GM04503 (cell line): ENCODE data around the gene STEAP1B.
A peak's percentile ranks its signal among the peaks of the same experiment; 100 is the strongest.
"Not testable (repeated sequence)": the region's sequence is repeated elsewhere in the genome, so short reads cannot be mapped to it uniquely, and the experiment has no call there.

Experiments
- DNase-seq: peaks from one replicate; pipeline ENCODE4 v3.0.0-alpha.2; 2012; ENCODE audit warnings: low read depth

STEAP1B gene

DNA sequence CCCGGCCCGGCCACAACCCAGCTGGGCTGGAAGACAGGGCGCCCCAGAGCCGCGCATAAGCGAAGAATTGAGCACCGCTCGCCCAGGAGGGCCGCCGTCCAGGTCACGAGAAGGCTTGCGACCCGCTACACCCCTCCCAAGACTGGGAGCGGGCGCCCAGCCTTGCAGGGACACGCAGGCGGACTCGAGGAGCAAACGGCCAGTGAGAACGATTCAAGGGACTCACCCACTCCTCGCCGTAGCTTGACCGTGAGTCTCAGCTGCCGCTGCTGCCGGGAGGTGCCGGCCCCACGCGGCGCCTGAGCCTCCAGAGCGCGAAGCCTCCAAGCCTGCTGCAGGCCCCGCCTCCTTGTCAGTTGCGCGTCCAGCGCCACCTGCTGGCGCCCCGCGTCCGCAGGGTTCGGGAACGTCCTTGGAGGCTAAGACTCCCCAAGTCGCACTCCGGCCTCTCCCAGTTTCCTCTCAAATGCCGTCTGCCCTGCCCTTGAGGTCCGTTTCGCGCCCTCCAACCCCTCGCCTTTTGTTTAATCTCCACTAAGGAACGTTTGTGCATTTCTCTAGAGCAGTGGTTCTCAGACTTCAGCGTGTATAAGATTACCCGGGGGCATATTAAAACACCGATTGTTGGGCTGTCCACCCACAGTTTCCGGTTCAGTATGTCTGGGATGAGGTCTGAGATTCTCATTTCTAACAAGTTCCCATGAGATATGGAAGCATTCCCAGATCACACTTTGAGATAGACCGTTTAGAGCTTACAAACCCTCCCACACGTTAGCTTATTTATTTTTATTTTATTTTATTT is at the start of gene STEAP1B:
STEAP1B (minus strand) TSS at position 301 of the 802 bp plus-strand sequence. CDS start 5,333 bp downstream, outside the sequence.
- DNase-seq: not testable (repeated sequence)

DNA sequence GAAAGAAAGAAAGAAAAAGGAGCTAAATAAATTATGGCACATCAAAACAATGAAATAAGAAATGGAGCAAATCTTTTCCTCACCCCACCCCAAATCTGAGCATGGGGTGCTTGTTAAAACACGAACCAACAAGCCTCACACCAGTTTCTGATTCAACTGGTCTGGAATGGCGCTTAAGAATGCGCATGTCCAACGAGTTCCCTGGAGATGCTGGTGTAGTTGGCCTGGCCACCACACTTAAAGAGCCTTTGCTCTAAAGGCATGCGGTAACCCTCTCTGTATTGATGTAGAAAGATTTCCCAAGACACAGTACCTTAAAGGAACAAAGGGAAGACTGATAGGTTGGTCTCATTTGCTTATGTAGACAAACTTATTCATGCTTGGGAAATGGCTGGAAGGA is 49.1 kb upstream of the STEAP1B start:
- no peak for DNase-seq

DNA sequence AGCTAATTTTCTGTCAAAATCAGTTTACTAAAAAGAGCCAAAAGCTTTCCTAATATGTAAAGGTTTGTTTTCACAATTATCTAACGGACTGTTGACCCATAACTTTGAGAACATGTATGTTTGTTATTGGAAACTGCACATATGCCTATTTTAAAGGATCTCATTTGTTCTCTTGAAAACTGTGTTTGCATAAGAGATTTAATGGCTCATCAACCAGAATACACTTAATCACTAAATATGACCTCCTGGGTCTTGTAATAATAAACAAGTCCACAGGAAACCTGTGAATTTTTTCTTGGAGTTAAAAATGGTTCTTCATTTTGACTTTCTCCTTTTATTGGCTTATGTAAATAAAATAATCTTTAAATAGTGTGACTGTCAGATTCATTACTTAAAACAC is 48.3 kb upstream of the STEAP1B start:
- no peak for DNase-seq

DNA sequence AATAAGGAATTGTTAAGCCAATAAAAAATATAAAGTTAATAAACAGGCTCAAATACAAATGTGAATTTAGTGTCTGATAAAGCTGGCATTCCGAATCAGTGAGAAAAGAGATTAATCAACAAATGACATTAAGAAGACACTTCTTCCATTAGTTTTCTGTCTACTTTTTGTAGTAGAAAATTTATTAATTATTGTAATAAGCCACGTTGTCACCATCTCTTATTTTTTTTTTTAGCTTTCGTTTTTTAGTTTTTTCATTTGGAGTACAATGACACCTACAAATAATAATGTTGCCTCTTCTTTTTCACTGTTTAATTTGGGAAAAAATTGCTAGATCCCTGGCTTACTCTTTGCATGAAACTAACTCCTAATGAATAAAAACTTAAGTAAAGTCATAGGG is 46.8 kb upstream of the STEAP1B start:
- no peak for DNase-seq

DNA sequence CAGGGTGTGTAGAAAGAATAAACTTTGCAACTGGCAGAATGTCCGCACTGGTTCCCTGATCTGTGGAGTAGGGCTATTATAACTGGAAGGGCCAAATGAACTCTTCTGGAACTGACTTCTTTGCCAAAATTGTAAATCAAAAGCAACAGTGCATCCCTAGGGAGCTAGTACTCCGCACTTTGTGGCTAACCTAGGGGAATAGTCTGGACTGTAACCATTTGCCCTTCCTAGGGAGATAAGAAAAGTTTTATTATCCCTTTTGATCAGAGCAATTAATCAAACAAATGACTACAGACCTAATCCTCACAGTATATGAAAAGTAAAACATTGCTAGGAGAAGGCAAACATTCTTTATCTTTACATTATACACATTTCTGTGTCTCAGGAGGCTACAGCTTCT is 45.5 kb upstream of the STEAP1B start:
- no peak for DNase-seq

DNA sequence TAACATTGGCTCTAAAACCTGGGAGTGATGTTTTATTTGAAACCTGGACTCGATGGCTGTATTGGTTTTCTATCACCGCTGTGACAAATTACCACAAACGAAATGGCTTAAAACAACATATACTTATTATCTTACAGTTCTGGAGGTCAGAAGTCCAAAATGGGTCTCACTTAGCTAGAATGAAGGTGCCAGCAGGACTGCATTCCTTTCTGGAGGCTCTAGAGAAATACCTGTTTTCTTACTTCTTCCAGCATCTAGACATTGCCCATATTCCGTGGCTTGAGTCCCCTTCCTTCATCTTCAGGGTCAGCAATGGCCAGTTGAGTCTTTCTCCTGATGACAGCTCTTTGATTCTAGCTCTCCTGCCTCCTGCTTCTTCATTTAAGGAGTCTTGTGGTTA is 44.3 kb upstream of the STEAP1B start:
- no peak for DNase-seq

DNA sequence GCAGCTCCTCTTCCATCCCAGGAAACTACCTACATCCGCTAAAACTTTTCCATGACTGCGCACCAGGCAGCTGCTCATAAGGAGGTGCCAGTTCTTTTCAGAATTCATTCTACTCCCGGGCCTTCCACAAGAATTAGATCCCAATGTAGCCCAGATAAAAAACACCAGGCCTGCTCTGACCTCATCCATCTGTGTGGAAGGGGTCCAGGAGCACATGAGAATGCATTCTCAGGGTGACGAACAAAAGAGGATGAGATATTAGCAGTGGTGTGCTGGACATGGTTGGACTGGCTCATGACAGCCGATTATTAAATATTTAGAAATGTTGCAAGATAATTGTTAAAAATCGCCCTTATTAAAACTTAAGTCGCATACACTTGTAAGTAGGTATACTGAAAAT is 43.2 kb upstream of the STEAP1B start:
- DNase-seq: no peak

DNA sequence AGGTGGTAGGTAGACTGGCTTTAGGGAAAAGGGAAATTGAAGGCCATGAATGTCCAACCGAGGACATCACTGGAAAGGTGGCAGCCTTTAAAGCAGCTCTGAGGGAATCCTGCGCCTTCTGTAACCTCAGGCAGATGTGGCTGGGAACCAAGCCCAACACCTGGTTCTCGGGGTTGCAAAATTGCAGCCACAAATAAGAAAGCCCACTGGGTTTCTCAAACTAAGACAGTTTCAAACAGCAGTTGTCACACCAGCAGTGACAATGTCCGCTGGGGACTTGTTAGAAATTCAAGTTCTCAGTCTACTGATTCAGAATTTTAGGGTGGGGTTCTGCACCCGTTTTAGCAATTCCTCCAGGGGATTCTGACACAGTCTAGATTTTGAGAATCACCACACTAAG is 42.7 kb upstream of the STEAP1B start:
- no peak for DNase-seq

DNA sequence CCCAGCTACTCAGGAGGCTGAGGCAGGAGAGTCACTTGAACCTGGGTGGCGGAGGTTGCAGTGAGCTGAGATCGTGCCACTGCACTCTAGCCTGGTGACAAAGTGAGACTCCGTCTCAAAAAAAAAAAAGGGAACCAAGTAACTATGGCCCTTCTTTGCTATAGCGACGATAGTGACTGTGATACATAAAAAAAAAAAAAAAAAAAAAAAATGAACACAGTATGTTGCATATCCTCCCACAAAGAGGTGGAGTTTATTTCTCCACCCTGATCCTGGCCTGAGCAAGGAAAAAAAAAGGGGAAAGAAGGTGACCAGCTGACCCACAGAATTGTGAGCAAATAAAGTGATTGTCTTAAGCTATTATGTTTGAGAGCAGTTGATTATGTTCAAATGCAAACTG is 42.3 kb upstream of the STEAP1B start:
- DNase-seq: no peak

DNA sequence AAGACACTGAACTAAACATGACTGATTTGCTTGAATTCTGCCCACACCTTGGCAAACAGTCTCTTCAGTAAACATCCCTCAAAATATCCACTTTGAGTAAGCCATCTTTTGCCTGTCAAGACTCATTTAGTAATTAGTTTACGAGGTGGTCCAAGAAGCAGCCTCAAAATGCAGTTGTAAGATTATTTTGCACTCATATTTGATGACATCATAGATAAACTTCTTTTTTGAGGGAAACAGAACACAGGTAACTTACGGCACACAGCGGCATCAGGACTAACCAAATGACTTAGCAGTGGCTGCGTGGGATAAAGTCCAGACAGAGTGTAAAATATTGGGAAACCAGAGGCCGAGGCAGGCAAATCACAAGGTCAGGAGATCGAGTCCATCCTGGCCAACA is 41.8 kb upstream of the STEAP1B start:
- DNase-seq: no peak

DNA sequence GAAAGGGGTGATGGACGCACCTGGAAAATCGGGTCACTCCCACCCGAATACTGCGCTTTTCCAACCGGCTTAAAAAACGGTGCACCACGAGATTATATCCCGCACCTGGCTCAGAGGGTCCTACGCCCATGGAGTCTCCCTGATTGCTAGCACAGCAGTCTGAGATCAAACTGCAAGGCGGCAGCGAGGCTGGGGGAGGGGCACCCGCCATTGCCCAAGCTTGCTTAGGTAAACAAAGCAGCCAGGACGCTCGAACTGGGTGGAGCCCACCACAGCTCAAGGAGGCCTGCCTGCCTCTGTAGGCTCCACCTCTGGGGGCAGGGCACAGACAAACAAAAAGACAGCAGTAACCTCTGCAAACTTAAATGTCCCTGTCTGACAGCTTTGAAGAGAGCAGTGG is 28.5 kb upstream of the STEAP1B start:
- DNase-seq: not testable (repeated sequence)

DNA sequence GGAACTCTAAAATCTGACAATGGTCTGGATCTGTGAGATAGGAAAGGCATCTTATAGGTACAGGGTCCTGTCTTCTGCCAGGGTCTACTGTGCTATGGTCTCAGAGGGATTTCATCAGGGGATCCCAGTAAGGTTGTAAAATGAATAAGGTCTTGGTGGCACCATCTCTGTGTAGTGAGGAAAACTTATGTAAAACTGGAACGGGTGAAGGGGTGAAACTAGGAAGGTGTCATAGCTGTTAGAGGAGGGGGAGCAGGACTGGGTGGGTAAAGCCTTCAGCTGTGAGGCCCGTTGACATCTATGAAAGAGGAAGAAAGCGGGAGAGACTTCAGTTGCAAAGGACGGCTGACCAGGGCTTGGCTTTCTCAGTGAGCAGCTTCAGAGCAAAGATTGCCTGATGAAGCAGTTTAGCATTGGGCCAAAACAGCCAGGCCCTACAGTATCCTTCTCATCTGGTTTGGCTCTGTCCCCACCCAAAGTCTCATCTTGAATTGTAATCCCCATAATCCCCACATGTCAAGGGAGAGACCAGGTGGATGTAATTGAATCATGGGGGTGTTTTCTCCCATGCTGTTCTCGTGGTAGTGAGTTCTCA is 24.5 kb upstream of the STEAP1B start:
- not testable (repeated sequence) for DNase-seq

DNA sequence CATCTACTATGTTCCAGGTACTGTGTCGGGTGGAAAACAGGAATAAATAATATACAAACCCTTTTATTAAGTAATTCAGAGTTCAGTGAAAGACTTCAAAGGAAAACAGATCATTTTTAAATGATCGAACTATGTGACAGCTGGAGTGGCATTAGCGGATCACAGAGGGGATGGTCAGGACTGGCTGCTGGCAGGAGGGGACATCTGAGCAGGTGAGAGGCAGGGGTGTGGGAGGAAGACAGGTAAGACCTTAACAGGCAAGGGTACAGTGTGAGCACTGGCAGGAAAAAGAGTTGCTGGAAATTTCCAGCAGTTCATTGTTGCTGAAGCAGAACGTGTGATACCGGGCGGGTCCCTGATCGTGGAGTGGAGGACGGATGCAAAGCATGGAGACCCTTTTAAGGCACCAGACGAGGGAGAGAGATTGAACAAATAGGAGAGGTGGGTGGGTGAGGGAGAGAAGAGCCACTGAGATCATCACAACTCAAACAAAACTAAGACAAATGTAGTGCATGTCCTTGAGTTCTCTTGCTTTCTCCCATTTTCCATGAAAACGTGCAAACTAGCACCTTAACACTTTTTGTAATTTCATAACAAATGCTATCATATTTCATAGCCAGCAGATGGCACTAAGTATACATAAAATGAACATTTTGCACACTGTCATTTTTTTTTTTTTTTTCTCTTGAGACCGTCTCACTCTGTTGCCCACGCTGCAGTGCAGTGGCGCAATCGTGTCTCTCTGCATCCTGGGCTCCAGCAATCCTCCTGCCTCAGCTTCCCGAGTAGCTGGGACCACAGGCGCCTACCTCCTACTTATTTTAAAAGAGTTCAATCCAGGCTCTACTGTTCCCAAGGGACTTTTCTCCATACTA is 23.7 kb upstream of the STEAP1B start:
- DNase-seq: peak; percentile 15

DNA sequence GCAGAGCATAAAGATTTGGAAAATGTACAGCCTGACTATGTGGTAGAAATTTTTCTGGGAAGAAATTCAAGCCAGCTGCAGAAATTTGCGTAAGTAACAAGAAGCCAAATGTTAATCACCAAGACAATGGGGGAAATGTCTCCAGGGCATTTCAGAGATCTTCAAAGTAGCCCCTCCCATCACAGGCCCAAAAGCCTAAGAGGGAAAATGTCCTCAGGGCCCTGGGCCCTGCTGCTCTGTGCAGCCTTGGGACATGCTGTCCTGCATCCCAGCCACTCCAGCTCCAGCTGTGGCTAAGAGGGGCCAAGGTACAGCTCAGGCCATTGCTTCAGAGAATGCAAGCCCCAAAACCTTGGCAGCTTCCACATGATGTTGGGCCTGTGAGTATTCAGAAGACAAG is 19.6 kb upstream of the STEAP1B start:
- DNase-seq: not testable (repeated sequence)

DNA sequence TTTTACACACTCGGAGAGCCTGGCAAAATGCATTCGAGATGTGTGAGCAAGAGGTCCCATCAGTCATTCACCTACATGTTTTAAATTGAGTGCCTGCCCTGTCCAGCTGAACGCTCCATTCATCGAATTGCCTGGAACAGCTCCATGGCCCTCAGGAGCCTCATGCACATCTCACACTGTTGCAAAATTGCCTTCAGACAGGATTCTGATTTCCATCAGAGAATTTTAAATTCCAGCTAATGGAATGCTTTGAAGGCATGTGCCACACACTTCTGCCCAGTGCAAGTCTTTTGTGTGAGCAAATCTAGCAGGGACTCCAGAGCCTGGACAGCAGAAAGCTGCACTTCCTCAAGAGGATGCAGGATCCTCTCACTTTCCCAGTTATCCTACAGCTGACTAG is 17.0 kb upstream of the STEAP1B start:
- not testable (repeated sequence) for DNase-seq

DNA sequence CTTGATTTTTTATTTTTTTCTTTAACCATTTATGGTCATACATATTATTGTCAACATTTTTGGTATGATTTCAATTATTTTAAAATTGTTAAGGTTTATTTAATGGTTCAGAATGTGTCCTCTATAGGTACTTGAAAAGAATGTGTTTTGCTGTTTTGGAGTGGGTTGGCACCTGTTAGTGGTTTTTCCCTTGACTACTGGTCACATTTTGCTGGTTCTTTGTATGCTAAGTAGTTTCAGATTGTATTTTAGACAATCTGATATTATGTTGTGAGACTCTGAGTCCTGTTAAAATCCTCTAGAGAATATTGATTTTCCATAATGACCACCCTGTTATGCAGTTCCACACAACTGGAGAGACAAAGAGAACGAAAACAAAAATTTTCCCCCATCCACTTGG is 15.0 kb upstream of the STEAP1B start:
- not testable (repeated sequence) for DNase-seq

DNA sequence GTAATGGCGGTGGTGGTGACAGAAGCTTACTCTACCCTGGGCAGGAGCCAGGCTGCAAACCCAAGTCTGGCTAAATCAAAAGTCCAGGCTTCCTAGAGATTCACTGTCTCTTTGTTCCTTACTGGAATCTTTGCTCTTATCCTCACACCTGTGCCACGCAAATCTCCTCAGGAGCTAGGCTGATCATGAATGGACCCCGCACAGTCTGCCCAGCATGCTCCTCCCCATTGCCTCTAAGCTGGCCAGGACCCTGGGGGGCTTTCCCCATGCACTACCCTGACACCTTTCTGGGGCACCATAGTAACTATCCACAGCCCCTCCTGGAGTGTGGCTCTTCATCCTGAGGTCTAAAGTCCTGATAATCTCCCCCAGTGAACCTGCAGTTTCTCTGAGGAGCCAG is 7.3 kb upstream of the STEAP1B start:
- DNase-seq: not testable (repeated sequence)

DNA sequence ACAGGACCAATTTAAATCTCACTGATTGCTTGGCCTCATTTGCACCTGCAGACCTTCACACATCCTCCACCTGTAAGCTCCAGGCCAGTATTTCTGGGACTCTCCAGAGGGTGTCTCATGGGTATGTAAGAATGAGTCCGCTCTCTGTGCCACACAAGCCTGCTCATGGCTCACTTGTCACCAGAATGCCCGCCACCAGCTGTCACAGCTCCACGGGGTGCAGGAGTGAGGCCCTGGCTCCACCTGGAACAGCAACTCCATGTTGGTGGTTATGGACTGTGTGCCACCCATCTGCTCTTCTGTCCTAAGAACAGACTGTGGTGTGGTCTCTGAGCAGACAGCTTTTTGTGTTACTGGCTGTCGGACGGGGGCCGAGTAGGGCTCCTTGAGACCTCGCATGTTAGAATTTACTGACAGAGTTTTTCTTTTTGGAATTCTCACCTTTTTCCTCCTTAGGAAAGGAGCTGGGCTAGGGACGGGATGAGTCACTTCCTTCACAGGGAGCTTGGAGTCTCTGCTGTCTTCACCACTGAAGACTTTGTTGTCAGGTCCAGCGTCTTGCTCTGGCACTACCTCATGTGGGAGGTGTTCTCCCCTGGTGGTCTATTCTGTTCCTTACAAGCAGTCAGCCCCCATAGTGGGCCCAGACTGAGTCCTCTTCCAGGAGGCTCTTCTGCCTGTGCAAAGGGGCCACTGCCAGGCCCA is 6.5 kb upstream of the STEAP1B start:
- DNase-seq: not testable (repeated sequence)

DNA sequence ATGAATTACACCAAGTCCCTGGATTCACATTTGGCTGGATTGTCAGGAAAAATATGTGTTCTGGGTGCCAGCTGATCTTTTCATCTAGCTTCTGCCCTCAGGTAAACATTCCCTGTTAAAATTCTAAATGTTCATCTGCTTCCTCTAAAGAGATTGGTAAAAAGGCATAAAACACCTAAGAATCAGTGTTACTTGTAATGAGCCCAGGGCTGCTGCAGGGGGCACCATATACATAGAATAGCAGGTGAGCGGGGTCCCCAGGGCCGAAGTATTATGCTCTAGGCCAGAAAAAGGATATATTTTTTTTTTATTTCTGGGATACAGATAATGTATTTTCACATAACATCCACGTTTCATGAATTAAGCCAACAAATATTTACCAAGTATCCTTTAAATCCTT is 4.5 kb upstream of the STEAP1B start:
- not testable (repeated sequence) for DNase-seq

DNA sequence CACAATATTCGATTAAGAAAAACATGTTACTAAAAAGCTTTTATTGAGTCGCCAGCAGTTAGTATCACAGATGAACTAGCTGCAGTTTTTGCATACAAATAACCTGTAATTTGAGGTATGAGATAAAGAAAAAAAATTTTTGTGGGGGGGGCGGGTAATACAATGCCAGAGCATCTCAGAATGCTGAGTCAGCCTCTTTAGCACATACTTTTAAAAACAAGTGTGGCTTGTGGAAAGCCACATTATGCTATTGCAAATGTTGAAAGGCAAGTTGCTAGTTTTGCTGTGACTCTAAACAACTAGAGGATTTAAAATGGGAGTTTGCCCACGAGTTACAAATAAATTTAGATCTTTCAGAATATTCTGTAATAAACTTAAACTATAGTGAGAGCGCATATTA is 2.1 kb upstream of the STEAP1B start:
- DNase-seq: not testable (repeated sequence)

DNA sequence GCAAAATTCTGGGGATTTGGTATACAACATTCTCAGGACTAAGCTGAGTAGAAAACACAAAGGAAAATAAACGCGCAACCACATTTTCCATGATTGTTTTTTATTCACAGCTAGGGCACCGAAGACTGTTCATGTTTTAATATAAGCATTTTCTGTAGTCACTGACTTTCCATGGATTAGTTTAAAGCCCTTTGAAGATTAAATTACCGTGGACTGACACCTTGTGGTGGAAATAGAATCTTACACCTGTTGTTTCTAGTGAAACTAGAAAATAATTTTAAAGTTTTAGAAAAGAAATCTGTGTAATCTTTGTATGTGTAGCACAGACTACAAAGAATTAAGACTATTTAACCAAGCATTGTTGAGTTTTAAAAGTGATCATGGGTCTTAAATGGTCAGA is 1.3 kb upstream of the STEAP1B start:
- DNase-seq: not testable (repeated sequence)

DNA sequence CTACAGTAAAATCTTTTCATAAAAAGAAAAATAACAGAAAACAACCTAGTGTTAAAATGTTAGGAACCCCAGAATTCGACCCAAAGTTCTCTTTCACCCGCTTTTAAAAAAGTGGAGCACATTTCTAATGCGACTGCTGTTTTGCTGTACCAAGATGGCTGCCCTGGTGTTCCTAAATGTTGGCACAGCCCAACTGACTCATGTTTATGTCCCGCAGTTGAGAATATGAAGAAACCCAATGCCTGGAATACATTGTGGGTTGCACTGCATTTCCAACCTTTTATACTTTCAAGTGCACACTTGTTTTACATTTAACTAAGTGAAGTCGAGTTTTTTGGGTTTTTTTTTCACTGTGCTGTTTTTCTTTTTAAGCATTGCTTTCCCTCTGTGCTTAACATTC is 944 bp downstream of the STEAP1B start:
- no peak for DNase-seq
